Testis (tissue), 2 donors: Measurements from ENCODE around the gene SGMS2.

Experiments
- CTCF ChIP-seq, 3 experiments: fragments of 450-650 bp in 2 of 3; fragments of 200-600 bp in 1 of 3; sonication (generic) in 1 of 3; IDR thresholded peaks; one replicate each; pipeline ENCODE4 v1.5.1; 2016 to 2019; ENCODE audit warnings: antibody characterized with exemption in 3 of 3, mild to moderate bottlenecking in 2 of 3, moderate library complexity in 1 of 3
- POLR2A ChIP-seq: fragments of 450-650 bp; IDR thresholded peaks from one replicate; pipeline ENCODE4 v1.6.1; 2017; ENCODE audit warnings: antibody characterized with exemption, mild to moderate bottlenecking, moderate library complexity

- TF ChIP-seq CTCF (IDR thresholded peaks at IDR 0.05), result no peak
- TF ChIP-seq POLR2A, result no peak
Measured at GRCh38 chr4:107916623-107917022, 91.9 kb downstream of the SGMS2 start.
